ENCODE data around the gene ITPR2.

ITPR2 gene

GRCh38 chr12:26807292-26807691, 25.7 kb downstream of the ITPR2 start:
- H3K4me3 ChIP-seq (ENCODE audit: low read length): no peak overlapping the region
- TF ChIP-seq CTCF (conservative IDR thresholded peaks at IDR 0.05; ENCODE audit: low read depth, low read length): no peak
- no peak for DNase-seq (ENCODE audit: low read depth)

- H3K4me3 ChIP-seq (ENCODE audit: low read length): no peak overlapping the region
- no peak for TF ChIP-seq CTCF (conservative IDR thresholded peaks at IDR 0.05; ENCODE audit: low read depth, low read length)
- DNase-seq (ENCODE audit: low read depth): no peak
These were observed 26.4 kb downstream of the ITPR2 start for GRCh38 chr12:26806556-26806955.

- no peak for DNase-seq (ENCODE audit: low read depth)
- no peak overlapping the region for H3K4me3 ChIP-seq (ENCODE audit: low read length)
- no peak for TF ChIP-seq CTCF (conservative IDR thresholded peaks at IDR 0.05; ENCODE audit: low read depth, low read length)
These were observed 27.5 kb downstream of the ITPR2 start for GRCh38 chr12:26805401-26805971.

GRCh38 chr12:26803552-26803951, 29.4 kb downstream of the ITPR2 start:
- H3K4me3 ChIP-seq (ENCODE audit: low read length): no peak overlapping the region
- TF ChIP-seq CTCF (conservative IDR thresholded peaks at IDR 0.05; ENCODE audit: low read depth, low read length): no peak
- DNase-seq (ENCODE audit: low read depth): no peak

GRCh38 chr12:26801486-26801885, 31.5 kb downstream of the ITPR2 start:
- no peak for TF ChIP-seq CTCF (conservative IDR thresholded peaks at IDR 0.05; ENCODE audit: low read depth, low read length)
- no peak for DNase-seq (ENCODE audit: low read depth)
- H3K4me3 ChIP-seq (ENCODE audit: low read length): no peak overlapping the region

GRCh38 chr12:26800858-26801257, 32.1 kb downstream of the ITPR2 start:
- no peak overlapping the region for H3K4me3 ChIP-seq (ENCODE audit: low read length)
- no peak for DNase-seq (ENCODE audit: low read depth)
- TF ChIP-seq CTCF (conservative IDR thresholded peaks at IDR 0.05; ENCODE audit: low read depth, low read length): no peak

GRCh38 chr12:26800347-26800746, 32.6 kb downstream of the ITPR2 start:
- no peak overlapping the region for H3K4me3 ChIP-seq (ENCODE audit: low read length)
- no peak for TF ChIP-seq CTCF (conservative IDR thresholded peaks at IDR 0.05; ENCODE audit: low read depth, low read length)
- no peak for DNase-seq (ENCODE audit: low read depth)

All from retinal pigment epithelial cell (primary cell).